Tibial nerve (tissue), 4 donors: ENCODE data around the gene FBXL3.

Experiments
- EP300 ChIP-seq, 2 donors: sonication (generic); formaldehyde crosslinking; IDR thresholded peaks; one replicate each; pipeline ENCODE4 v1.6.1; 2017; ENCODE audit warnings: antibody characterized with exemption in 2 of 2, mild to moderate bottlenecking in 1 of 2
- POLR2A ChIP-seq, 2 donors: fragments of 450-650 bp; IDR thresholded peaks; one replicate each; pipeline ENCODE4 v1.6.1; 2017; ENCODE audit warnings: antibody characterized with exemption in 2 of 2, mild to moderate bottlenecking in 2 of 2, moderate library complexity in 2 of 2
- TF ChIP-seq, protein P1 (sequence below), 5 experiments: fragments of 200-600 bp in 3 of 5; fragments of 450-650 bp in 2 of 5; sonication (generic) in 3 of 5; IDR thresholded peaks; one replicate each; pipeline ENCODE4 v1.5.1; 2016 to 2019; ENCODE audit warnings: antibody characterized with exemption in 5 of 5, mild to moderate bottlenecking in 3 of 5, moderate library complexity in 2 of 5

DNA sequence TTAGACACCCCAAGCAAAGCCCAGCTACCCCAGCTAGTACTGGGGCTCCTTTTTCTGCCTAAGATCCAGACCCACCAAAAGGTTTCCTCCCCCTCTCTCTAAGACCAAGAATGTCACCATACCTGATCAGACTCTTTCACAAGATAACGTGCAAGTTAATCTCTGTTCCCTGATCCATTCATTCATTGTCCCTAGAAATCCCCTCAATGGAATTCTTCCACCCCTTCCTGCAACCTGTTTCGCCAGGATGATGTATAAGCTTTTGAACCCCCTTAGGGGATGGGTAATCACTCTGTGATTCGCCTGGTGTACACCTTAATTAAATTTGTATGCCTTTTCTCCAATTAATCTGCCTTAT is 52.4 kb downstream of the FBXL3 start:
- TF ChIP-seq, protein P1, sequence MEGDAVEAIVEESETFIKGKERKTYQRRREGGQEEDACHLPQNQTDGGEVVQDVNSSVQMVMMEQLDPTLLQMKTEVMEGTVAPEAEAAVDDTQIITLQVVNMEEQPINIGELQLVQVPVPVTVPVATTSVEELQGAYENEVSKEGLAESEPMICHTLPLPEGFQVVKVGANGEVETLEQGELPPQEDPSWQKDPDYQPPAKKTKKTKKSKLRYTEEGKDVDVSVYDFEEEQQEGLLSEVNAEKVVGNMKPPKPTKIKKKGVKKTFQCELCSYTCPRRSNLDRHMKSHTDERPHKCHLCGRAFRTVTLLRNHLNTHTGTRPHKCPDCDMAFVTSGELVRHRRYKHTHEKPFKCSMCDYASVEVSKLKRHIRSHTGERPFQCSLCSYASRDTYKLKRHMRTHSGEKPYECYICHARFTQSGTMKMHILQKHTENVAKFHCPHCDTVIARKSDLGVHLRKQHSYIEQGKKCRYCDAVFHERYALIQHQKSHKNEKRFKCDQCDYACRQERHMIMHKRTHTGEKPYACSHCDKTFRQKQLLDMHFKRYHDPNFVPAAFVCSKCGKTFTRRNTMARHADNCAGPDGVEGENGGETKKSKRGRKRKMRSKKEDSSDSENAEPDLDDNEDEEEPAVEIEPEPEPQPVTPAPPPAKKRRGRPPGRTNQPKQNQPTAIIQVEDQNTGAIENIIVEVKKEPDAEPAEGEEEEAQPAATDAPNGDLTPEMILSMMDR (IDR thresholded peaks at IDR 0.05) = no peak
- TF ChIP-seq EP300 (IDR thresholded peaks at IDR 0.05) = no peak
- no peak for TF ChIP-seq POLR2A (IDR thresholded peaks at IDR 0.05)
